ENCODE results near the gene LMF1.

Gene LMF1

DNA sequence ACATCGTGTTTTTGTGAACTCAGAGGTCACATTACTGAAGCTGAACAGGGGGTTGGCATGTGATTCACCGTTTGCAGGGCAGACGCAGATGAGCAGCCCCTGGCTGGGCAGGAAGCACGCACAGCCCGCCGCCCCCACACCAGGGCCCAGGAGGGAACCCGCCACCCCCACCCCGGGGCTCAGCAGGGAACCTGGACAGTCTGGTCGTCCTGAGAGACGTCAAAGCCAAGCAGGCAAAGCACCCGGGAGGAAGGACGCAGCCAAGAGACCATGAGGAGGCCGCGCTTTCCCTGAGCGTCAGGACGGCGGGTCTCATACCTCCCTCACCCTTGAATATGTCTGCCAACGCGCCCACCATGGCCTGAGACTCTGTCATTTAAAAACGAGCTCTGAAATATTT, 60.6 kb downstream of the LMF1 start:
- no peak for DNase-seq

DNA sequence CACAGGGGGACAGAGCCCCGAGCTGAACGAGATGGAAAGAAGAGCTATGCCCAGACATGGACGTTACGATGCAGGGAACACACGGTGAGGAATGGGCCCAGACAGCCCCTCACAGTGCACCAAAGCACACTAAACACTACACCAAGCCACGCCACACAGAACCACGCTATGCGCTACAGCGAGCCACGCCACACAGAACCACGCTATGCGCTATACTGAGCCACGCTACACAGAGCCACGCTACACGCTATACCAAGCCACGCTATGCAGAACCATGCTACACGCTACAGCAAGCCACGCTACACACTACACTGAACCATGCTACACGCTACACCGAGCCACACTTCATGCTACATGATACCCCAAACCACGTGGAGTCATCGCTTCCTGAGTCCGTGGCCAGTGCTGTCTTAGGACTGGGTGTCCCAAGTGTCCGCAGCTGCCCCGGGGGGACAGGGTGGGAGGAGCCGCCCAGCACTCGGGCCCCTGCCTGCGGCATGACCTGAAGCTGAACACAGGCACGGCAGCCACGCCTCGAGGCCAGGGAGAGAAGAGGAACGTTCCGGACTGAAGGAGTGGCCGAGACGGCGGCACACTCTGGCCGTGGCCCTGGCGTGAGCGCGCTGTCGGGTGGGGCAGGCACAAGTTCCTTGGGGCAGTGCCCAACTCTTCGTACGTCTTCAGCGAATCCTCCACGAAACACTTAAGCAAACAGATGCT, 61.3 kb downstream of the LMF1 start:
- DNase-seq: no peak

DNA sequence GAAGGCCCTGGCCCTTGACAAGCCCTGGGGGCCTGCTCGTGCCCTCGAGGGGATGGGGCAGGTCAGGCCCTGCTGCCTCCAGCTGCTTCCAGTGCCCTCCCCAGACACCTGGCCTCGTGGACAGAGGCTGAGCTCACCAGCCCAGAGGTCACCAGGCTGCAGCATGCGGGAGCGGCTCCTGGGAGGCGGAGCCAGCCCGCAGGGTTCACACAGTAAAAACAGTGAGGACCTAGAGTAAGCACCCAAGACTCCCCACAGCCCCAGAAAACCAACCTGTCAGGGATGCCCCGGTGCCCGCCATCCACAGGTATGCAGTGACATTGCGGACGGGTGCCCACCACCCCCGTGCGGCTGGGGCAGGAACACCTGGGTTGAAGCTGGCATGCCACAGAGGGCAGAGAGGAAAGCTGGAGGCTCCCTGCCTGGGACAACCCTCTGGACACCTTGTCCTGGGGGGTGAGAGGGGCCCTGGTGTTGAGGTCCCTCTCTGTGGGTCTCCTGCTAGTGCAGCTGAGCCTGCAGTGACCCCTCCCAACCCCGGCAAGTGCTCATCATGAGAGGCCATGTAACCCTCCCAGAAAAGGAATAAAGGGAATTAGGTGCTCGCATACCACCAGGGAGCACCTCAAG, 62.1 kb downstream of the LMF1 start:
- DNase-seq: no peak

DNA sequence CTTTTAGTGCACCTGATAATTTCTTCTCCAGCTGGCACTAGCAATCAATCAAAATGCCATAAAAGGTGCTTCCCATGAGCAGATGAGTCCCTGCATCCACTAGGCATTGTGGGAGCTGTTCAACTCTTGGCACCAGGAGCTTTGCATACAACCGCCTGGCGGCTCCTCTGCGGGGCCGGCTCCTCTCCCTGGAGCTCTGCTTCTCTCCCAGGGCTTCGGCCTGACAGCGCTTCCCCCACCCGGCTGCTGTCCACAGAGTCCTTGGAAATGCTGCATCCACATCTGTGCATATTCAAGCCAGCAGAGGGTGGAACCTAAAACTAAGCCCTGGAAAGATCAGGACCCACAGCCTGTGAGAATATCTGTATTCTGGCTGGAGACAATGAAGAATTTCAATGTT, 62.9 kb downstream of the LMF1 start:
- DNase-seq: no peak

DNA sequence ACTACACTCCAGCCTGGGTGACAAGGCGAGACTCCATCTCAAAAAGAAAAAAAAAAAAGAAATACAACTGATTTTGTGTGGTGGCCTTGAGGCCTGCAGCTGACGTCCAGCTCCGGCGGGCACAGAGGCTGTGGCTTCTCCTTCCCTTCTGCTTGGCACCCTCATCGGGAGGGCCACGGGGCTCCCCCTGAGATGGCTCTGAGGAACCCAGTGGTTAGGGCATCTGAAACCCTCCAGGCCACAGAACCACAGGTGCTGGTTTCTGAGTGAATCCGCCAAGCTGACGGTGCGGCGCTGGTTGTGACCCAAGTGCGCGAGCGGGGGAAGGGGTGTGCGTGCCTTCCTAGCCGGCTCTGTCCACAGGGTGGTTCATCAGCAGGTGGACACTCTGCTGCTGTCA, 63.4 kb downstream of the LMF1 start:
- DNase-seq: no peak

DNA sequence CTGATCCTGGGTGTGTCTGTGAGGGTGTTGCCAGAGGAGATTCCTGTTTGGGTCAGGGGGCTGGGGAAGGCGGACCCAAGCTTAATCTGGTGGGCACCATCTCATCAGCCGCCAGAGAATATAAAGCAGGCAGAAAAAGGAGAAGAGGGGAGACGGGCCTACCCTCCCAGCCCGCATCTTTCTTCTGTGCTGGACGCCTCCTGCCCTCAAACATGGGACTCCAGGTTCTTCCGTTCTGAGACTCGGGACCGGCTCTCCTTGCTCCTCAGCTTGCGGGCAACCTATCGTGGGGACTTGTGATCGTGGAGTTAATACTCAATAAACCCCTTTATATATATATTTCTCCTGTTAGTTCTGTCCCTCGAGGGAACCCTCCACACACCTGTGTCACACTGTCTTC, 64.5 kb downstream of the LMF1 start:
- no peak for DNase-seq

DNA sequence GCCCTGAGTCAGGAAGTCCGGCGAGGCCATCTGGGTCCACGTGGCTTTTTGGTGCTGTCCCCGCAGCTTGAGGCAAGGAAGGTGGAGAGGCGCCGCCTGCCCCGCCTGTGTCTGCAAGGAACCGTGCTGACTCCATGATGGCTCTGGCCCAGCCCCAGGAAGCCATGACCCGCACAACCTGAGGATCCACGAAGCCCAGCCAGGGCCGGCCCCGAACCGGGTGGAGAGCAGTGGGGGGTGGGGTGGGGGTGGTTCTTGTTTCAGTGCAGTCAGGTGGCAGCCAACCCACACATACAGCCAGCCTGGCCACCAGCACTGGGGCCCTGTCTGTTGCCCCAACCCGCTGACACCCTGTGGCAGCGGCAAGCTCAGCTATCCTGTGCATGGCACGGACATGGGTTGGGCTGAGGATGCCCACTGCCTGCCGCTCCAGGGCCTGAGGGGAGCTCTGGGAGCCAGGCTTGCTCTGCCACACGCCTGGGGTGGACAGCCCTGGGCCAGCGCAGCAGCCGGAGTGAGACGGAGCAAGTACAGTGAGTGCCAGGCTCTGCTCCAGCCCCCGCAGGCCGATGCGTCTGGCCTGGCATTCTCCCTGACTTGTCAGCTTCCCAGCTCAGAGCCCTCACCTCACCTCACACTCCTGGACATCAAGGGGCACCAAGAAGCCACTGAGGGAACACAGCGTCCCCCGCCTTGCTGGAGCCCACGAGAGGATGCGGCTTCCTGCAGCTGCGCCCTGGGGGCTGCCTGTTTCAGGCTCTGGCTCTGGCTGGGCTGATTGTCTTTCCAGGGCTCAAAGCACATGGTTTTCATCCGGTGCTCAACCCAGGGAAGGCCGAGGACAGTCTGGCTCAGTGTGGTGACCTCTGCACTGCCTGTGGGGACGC, 68.8 kb downstream of the LMF1 start:
- DNase-seq: no peak

DNA sequence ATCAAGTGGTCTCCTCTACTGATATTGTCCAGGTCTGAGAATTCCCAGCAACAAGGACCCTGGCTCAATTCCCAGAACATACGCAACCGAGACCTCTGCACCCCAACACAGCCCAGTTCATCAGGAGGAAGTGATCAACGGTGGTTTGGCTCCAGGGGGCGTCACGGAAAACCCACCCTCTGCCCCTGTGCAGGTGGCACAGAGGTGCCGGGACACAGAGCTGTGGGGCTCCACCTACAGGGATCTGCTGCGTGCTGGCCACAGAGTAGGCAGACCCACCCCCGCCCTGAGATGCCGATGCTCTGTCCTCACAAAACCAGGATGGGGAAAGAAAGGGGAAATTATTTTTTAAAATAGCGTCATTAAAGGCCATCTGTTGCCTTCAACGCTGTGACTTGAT, 69.6 kb downstream of the LMF1 start:
- DNase-seq: no peak

DNA sequence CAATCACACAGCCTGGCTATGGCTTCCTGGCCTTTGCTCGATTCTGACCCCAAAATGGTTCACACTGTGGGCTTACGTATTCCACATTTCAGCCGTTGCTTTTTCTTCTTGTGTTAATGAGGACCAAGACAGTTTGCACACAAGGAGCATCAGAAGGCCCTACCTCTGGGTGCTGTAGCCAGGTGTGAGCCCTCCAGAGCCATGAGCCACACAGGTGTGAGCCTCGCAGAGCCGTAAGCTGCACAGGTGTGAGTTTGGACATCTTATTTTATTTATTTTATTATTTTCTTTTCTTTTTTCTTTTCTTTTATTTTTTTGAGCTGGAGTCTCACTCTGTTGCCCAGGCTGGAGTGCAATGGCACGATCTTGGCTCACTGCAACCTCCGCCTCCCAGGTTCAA, 70.6 kb downstream of the LMF1 start:
- DNase-seq: no peak

DNA sequence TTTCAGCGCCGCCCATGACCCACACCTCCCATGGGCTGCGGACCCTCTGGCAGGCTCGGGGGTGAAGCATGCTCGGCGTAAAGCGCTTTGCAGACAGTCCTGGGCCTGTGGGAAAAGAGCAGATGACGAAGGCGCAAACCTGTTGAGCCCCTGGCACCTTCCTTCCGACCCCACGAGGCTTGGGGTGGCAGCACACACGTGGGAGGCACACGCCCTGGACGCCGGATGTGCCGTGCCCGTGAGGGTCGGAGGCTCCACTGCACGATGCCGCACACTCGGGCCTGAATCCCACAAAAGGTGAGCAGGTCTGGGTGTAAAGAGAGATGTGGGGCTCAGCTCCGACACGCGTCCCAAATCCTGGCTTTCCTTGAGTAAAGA, 71.1 kb downstream of the LMF1 start:
- no peak for DNase-seq

DNA sequence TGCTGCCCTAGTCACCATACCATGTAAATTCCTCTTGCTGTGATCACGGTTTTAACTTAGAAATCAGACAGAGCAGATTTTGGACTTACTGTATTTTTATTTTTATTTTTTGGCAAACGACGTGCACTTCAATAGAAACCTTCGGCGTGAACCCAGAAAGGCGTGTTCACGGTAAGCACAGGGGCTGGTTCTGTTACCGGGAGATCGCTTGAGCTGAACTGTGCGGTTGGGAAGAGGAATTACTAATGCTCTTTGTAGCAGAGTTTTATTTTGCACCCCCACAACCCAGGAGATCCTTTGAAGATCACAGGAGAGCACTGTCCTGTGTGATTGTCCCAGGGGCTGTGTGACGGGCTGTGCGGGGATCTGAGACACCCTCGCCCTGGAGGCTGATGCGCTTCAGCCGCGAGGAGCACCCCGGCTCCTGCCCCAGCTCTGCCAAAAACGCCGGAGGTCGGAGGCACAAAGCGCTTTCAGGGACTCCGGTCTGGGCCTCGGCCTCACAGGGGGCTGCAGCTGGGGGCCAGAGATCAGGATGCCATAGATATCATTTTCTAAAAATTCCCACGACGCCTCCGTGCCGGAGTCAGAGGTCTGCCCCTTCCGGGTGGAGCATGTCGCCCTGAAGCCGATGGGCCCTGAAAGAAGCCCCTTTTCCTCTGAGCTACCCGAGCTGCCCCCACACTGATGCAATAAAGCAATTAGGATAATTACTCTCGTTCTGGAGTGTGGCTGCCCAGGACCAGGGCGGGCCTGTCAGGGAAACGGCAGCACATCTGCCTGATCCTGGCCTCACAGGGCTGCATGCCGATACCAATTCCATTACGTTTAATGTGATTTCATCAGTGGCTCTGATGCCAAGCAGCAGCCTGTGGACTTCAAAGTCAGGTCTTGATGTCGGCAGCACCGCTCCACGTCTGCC, 71.8 kb downstream of the LMF1 start:
- no peak for DNase-seq

DNA sequence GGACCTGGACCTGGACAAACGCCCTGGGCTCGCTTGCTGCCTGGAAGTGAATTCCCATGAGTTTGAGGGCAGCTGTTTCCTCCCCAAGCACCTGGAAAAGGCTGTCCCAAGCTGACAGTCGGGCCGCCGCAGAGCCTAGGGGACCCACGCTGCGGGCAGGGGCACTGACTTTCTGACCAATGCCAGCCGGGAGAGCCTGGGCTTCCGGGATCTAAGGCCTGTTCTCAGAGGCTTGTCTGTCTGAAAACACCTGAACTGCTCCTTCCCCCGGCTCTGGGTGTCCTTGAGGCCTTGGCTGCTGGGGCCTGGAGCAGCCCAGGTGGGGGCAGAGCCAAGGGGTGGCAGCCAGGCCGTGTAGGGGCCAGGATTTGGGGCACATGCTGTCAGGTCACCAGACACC, 72.6 kb downstream of the LMF1 start:
- no peak for DNase-seq

DNA sequence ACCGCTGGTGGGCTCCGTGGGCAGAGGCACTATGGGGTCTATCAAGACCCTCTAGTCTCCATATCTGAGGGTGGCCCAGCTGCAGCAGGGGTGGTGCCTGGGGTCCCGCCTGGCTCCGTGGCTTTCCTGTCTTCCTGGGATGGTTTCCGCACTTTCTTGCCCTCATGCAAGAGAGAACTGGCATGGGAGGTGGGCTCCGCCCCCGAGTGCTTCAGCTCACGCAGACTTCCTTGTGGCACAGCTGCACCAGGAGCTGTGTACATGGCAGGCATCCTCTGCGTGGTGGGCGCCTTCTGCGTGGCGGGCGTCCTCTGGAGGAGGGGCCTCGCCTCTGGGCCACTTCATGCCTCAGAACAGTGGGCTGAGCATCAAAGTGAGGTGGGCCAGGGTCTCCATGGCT, 73.1 kb downstream of the LMF1 start:
- no peak for DNase-seq

DNA sequence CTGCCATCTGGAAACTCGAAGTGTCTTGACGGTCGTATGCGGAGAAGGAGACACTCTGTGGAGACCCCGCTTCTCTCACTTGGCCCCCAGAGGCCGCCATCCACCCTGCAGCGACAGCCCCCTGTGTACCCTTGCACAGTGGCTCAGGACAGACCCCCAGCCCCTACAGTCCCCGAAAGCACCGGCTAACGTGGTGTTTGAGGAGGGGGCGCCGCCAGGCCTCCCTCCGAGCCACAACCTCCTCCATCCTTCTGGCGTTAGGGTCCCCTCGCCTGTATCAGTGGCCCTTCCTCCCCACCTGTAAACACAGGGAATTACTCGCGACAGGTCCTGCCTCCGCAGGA, 73.6 kb downstream of the LMF1 start:
- DNase-seq: no peak

DNA sequence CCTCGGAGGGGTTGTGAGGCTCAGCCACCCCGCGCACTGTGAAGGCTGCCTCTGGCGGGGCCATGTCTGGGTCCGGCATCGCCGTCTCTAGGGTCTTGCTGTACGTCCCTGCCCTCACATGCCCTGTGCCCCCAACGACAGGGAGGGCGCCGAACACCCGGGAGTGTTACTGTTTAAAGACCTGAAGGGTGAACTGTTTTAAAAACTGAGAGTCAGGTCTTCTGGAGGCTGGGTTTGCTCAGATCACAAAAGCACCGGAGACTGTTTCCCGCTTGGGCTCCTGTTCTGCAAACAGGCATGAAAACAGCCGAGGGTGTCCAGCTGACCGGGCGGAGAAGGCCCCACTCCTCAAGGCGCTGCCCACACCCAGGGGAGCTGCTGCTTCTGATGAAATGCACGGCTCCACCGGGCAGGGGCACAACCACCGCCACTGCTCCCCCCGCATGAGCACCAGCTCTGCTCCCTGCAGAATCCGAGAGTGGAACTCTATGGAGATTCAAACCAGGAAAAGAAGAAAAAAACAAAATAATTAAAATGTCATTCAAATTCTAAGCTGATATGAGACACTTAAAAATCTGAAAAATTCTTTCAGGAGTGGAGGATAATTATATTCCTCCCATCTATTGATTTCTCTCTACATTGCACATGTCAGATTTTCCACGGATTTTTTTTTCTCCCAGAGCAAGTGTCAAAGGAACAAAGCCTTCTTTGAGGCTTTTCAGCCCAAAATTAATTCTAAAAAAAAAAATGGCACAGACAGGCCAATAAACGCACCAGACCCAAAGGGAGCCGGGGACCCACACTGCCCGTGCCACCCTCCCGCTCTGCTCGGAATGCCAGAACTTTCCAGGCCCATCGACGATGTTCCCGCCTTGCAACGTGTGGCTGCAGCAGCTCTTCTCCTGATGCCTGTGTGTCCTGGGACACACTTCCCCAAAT, 74.3 kb downstream of the LMF1 start:
- DNase-seq: no peak

DNA sequence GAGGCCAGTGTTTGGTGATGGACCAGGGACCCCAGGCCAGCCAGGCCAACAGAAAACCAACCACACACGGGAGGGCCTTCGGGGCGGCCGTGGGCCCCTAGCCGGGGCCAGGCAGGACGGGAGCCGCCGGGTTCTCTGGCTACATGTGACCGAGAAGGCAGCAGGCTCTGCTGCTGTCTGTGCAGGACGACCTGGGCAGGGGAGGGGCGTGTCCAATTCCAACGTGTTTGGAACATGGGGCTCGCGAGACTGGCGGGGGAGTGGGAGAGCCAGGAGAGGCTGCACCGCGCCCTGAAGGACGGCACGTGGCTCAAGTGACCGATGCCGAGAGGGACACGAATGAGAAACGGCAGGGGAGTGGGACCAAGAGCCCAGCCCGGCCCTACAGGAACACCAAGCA, 75.4 kb downstream of the LMF1 start:
- DNase-seq: no peak

DNA sequence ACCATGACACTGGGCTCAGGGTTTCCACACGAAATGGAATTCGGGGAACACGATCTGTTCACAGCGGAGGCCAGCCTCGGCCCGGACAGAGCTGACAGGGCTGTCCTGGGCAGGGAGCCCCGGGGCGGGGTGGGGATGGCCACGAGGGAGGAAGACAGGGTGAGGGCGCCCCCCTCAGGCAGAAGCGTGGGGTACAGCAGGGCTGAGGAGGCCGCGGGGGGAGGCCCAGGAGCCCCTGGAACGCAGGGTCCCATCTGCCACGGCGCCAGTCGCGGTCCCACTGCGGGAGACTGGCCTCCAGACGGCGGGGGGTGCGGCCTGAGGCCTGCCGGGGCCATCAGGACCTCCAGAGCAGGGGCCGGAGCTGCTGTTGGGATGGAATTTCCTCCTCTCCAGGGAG, 75.9 kb downstream of the LMF1 start:
- no peak for DNase-seq

DNA sequence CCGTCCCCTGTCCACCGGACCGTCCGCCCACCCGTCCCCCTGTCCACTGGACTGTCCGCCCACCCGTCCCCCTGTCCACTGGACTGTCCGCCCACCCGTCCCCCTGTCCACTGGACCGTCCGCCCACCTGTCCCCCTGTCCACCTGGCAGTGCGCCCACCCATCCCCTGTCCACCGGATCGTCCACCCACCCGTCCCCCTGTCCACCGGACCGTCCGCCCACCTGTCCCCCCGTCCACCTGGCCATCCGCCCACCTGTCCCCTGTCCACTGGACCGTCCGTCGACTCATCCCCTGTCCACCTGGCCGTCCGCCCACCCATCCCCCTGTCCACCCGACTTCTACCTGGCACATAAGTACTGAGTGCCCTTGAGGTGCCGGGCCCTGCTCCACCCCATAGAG, 76.6 kb downstream of the LMF1 start:
- no peak for DNase-seq

DNA sequence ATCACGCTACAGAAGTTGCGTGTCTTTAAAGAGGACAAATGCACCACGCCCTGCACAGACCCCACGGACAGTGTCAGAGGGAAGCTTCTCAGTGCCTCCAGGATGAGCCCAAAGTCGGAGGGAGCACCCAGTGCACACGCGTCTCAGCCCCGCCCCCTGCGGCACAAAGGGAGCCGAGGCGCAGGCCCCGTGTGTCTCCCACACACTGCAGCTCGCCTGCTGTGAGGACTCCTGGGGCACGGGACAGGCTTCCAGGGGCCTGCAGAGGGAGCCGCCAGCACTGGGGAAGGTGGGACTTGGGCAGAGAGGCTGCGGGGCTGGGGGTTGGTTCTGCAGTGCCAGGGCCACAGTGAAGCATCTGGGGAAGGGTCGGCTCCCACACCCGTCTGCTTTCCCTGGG, 77.4 kb downstream of the LMF1 start:
- DNase-seq: no peak

DNA sequence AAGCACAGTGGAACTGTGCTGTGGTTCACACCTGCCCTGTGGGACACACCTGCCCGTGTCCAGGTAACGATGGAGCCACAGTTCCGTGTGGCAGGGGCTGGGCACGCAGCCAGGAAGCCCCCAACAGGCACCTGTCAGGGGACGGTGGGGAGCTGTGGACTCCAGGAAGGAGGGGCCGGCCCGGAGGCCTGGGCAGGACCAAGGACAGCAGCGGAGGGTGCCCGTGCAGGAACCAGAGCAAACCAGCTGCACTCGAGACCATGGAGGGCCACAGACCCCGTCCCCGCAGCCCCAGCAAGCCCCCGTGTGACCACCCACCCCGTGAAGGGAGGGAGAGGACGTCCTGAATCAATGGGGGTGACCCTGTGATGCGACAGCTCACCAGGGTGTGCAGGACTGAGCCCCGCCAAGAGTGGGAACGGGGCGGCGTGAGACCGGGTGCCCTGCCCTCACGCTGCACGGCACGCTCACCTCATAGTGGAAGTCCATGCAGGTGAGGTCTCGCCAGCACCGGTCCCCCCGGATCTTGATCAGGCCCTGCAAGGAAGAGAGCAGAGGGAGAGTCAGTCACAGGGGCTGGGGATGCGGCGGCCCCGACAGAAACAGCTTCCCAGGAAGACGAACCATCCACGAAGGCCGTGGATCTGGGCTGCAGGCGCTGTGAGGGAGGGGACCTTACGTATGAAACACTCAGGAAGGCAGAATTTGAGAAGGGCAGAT, 78.1 kb downstream of the LMF1 start:
- DNase-seq: no peak

DNA sequence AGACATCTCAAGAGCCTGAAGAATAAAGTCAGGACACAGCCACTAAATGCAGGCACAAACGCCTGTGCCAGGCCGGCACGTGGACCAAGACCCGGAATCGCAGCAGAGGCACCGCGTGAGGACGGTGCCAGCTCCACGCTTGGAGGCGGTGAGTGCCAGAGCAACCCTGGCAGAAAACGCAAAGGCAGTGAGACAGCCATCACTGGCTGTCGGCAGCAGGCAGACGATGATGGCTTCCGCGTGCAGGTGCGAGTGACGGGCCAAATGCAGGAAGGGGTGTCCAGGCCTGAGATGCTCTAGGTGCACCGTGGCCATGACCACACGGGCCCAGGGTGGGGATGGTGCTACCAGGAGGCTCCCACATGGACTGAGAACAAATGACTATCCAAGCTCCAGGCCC, 78.8 kb downstream of the LMF1 start:
- DNase-seq: no peak
